Liver (tissue), 9 donors: ENCODE data around the gene DLGAP4. TPM values are rescaled to one million over a fixed set of nuclear protein-coding genes. Genes with fewer than 3 reads are reported as not detected.

Experiments
- DNase-seq: peaks from one replicate; pipeline ENCODE4 v3.0.0-alpha.2; 2017; ENCODE audit warnings: low spot score
- H3K27ac ChIP-seq, 2 donors: one replicate each; pipeline ENCODE4 v1.7.0; 2013; ENCODE audit warnings: inconsistent platforms in 2 of 2, low read length in 2 of 2, control low read depth in 1 of 2, low read depth in 1 of 2, mild to moderate bottlenecking in 1 of 2
- H3K27me3 ChIP-seq, 4 donors: one replicate each; pipeline versions ENCODE4 v1.6.1 to v1.7.0; 2013; ENCODE audit warnings: low read length in 3 of 4, inconsistent platforms in 1 of 4, mild to moderate bottlenecking in 1 of 4, moderate library complexity in 1 of 4; ENCODE audit not compliant: control insufficient read depth in 4 of 4, insufficient read depth in 4 of 4
- H3K36me3 ChIP-seq, 4 donors: one replicate each; pipeline versions ENCODE4 v1.6.1 to v1.7.0; 2013; ENCODE audit warnings: low read length in 3 of 4, mild to moderate bottlenecking in 3 of 4, low read depth in 1 of 4, moderate library complexity in 1 of 4; ENCODE audit not compliant: control insufficient read depth in 4 of 4, insufficient read depth in 3 of 4
- H3K4me1 ChIP-seq, 4 donors: one replicate each; pipeline versions ENCODE4 v1.6.1 to v1.7.0; 2013; ENCODE audit warnings: low read length in 3 of 4, mild to moderate bottlenecking in 3 of 4, moderate library complexity in 1 of 4; ENCODE audit not compliant: control insufficient read depth in 4 of 4, insufficient read depth in 4 of 4
- H3K4me3 ChIP-seq, 3 donors: one replicate each; pipeline versions ENCODE4 v1.6.1 to v1.7.0; 2013; ENCODE audit warnings: low read length in 3 of 3, control low read depth in 1 of 3, low read depth in 1 of 3, mild to moderate bottlenecking in 1 of 3
- H3K9ac ChIP-seq, 2 donors: one replicate each; pipeline ENCODE4 v1.7.0; 2013; ENCODE audit warnings: low read length in 2 of 2, mild to moderate bottlenecking in 2 of 2, moderate library complexity in 2 of 2, control low read depth in 1 of 2, low read depth in 1 of 2
- H3K9me3 ChIP-seq, 4 donors: one replicate each; pipeline versions ENCODE4 v1.6.1 to v1.7.0; 2013; ENCODE audit warnings: low read length in 3 of 4; ENCODE audit not compliant: control insufficient read depth in 4 of 4
- ATF3 ChIP-seq: IDR thresholded peaks from 2 replicates; pipeline ENCODE4 v1.6.1; 2016; ENCODE audit warnings: antibody characterized with exemption
- CTCF ChIP-seq: fragments of 150-350 bp; IDR thresholded peaks from 2 replicates; pipeline ENCODE4 v1.5.1; 2017; ENCODE audit warnings: improper control_type of control experiment, low read depth, low read length; ENCODE audit not compliant: missing input control
- EGR1 ChIP-seq, 2 donors: IDR thresholded peaks; 2 replicates each; pipeline ENCODE4 v1.6.1; 2016 to 2018; ENCODE audit warnings: antibody characterized with exemption in 2 of 2, low read depth in 2 of 2
- FOXA2 ChIP-seq: IDR thresholded peaks from 2 replicates; pipeline ENCODE4 v1.6.1; 2016; ENCODE audit warnings: antibody characterized with exemption
- HNF4G ChIP-seq: IDR thresholded peaks from 2 replicates; pipeline ENCODE4 v1.6.1; 2016; ENCODE audit warnings: antibody characterized with exemption
- NR2F2 ChIP-seq: IDR thresholded peaks from 2 replicates; pipeline ENCODE4 v1.6.1; 2016; ENCODE audit warnings: antibody characterized with exemption
- RAD21 ChIP-seq, 2 donors: IDR thresholded peaks; 2 replicates each; pipeline ENCODE4 v1.6.1; 2016; ENCODE audit warnings: antibody characterized with exemption in 2 of 2, mild to moderate bottlenecking in 2 of 2
- RXRA ChIP-seq, 2 donors: IDR thresholded peaks; 2 replicates each; pipeline ENCODE4 v1.6.1; 2017 to 2018; ENCODE audit warnings: antibody characterized with exemption in 2 of 2, mild to moderate bottlenecking in 1 of 2
- SP1 ChIP-seq: IDR thresholded peaks from 2 replicates; pipeline ENCODE4 v1.6.1; 2018; ENCODE audit warnings: antibody characterized with exemption, mild to moderate bottlenecking
- TAF1 ChIP-seq: conservative IDR thresholded peaks from 2 replicates; pipeline ENCODE4 v1.6.1; 2016; ENCODE audit warnings: antibody characterized with exemption, mild to moderate bottlenecking
- YY1 ChIP-seq: IDR thresholded peaks from 2 replicates; pipeline ENCODE4 v1.6.1; 2016; ENCODE audit warnings: antibody characterized with exemption, mild to moderate bottlenecking
- ZBTB33 ChIP-seq: IDR thresholded peaks from 2 replicates; pipeline ENCODE4 v1.6.1; 2016; ENCODE audit warnings: antibody characterized with exemption
- WGBS: extraction: QIAGEN DNeasy Blood & Tissue Kit; methylation state at CpG from one replicate; pipeline ENCODE4 v1.1.7; 2013; 5-methylcytosine and 5-hydroxymethylcytosine counted together
- polyA plus RNA-seq, 2 donors: library from polyadenylated mRNA; stranded (reverse) in 1 of 2; unstranded in 1 of 2; fragments of 200-250 nt in 1 of 2; fragments of >200 nt in 1 of 2; fragmentation: Nextera tagmentation in 1 of 2; extraction: Ambion mirVana in 1 of 2; gene quantifications; one replicate each; pipeline versions ENCODE4 v1.2.1 to v1.2.3, GENCODE V29; 2013 to 2015
- total RNA-seq, 2 donors: library from RNA; depleted of rRNA; stranded (reverse); fragments of >200 nt; gene quantifications; one replicate each; pipeline ENCODE4 v1.2.3, GENCODE V29; 2014
- donor health status: healthy.
- donor health status: healthy.
- donor health status: healthy.
- donor health status: healthy.
- donor health status: healthy.

The DLGAP4 gene
- total and polyA plus RNA-seq, 4 donors: 2.9 to 18.7 (median 11.2) TPM

- peaks cover 0 to 19% (median 11%) of the 10 kb centered on the region in 4 donors for H3K36me3 ChIP-seq
- no peaks in the 10 kb centered on the region for H3K27me3 ChIP-seq
- 79% methylated on average over 7 of the region's 7 CpGs for WGBS
- no peak for DNase-seq
- no peak overlapping the region for H3K9ac ChIP-seq
- H3K4me1 ChIP-seq: no peaks in the 10 kb centered on the region
- no peak for TF ChIP-seq YY1
- no peak for TF ChIP-seq ATF3
- no peak for TF ChIP-seq HNF4G
- TF ChIP-seq ZBTB33: no peak
- TF ChIP-seq RXRA (IDR thresholded peaks at IDR 0.05): no peak
- no peak for TF ChIP-seq TAF1
- TF ChIP-seq CTCF: no peak
- H3K9me3 ChIP-seq: no peaks in the 10 kb centered on the region
- no peak overlapping the region for H3K4me3 ChIP-seq
- H3K27ac ChIP-seq: no peak overlapping the region
Observed at GRCh38 chr20:36260316-36260715, 45.8 kb upstream of the DLGAP4 start.

GRCh38 chr20:36261389-36262105 lies 44.6 kb upstream of the DLGAP4 start:
- no peak for TF ChIP-seq SP1
- no peak for TF ChIP-seq NR2F2
- TF ChIP-seq EGR1 (IDR thresholded peaks at IDR 0.05; ENCODE audit: low read depth in 2 of 2): no peak
- TF ChIP-seq FOXA2: no peak
- no peak for TF ChIP-seq YY1
- TF ChIP-seq RAD21 (IDR thresholded peaks at IDR 0.05): no peak
- no peak for TF ChIP-seq CTCF
- no peak for TF ChIP-seq TAF1
- no peak for TF ChIP-seq ATF3
- Histone ChIP-seq H3K4me1 (no peaks in the 10 kb centered on the region), H3K9me3 (no peaks in the 10 kb centered on the region), H3K27ac (no peak overlapping the region), H3K9ac (no peak overlapping the region), H3K36me3 (peaks cover 0 to 7% (median 3%) of the 10 kb centered on the region in 4 donors), H3K27me3 (no peaks in the 10 kb centered on the region), H3K4me3 (no peak overlapping the region)
- DNase-seq: no peak
- 90% methylated on average over 12 of the region's 12 CpGs for WGBS
